ENCODE results near the gene SZT2. TPM values are rescaled to one million over a fixed set of nuclear protein-coding genes. Genes with fewer than 3 reads are reported as not detected.
A peak's percentile ranks its signal among the peaks of the same experiment; 100 is the strongest.

SZT2 gene
- total RNA-seq (2022) (65.3 and 67.4 TPM in 2 replicates), Bru-seq, nascent RNA (percentile 76 among the genes with signal in this experiment), BruChase-seq, experiment 1, labeled RNA remaining after a 6-hour chase (percentile 85 among the genes with signal in this experiment), BruChase-seq, experiment 2, labeled RNA remaining after a 2-hour chase (percentile 78 among the genes with signal in this experiment)
- long read RNA-seq, partial matches to known transcripts = 9 of 13 reads
- long read RNA-seq, other reads (novel, unspliced or antisense) = 4 of 13 reads

DNA sequence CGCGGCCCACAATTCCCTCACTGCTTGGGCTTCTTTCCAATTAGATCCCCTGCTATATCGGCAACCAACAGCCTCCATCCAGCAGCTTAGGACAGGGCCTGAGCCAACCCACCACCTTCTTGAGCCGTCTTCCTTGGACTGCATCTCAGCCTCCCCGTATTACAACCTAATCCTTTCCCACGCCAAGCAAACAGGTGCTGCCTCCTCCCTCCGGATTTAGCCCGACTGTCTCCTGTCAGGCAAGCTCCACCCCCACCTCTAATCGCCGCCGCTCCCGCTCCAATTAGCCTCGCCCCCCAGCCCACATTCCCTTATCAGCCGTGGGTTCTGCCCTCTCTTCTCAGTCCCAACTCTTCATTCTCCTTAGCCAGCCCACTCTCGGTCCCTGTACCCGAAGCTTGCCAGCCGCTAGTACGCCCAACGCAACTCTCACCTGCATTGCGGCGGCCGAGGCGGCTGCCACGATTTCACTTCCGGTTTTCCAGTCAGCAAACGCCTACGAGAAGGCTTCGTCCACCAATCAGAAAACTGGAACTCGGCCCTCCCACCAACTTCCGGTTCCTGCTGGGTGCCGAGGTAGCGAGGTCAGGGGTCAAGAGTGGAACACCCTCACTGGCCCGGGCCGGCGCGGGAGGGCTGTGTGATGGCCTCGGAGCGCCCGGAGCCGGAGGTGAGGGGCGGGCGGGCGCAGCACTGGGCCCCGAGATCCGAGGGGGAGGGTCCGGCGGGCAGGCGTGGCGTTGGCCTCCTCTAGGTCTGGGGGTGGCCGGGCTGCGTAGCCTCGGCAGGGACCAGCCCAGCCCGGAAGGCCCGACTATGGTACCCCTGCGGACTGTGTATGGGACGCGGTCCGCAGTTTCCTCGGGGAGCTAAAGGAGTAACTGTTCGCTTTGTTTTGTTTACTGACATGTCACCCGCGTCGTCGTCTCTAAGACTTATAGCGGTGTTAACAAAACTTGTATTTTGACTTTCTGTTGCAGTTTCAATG, at the start of gene SZT2, which contains the start of gene MED8:
SZT2 (plus strand) TSS at position 574 of the 988 bp plus-strand sequence; CDS start at position 644, 70 bp downstream.
MED8 (minus strand) TSS at position 475 of the 988 bp plus-strand sequence; CDS start at position 439, 36 bp downstream.
- peak; percentile 96 for DNase-seq (ENCODE audit: unreplicated experiment)
- Mint-ChIP-seq H3K27me3 (ENCODE audit: insufficient read depth, unreplicated experiment) (no peaks in the 10 kb centered on the region), H3K4me1 (ENCODE audit: insufficient read depth, unreplicated experiment) (peaks cover 31% of the 10 kb centered on the region), H3K4me3 (ENCODE audit: unreplicated experiment) (peak within 1 kb of the TSS; percentile 91), H3K36me3 (ENCODE audit: insufficient read depth, unreplicated experiment) (peaks cover 61% of the 10 kb centered on the region), H3K9me3 (ENCODE audit: unreplicated experiment) (no peaks in the 10 kb centered on the region), H3K27ac (ENCODE audit: low read depth, unreplicated experiment) (peak within 1 kb of the TSS; percentile 95)
- TF ChIP-seq, protein P1, sequence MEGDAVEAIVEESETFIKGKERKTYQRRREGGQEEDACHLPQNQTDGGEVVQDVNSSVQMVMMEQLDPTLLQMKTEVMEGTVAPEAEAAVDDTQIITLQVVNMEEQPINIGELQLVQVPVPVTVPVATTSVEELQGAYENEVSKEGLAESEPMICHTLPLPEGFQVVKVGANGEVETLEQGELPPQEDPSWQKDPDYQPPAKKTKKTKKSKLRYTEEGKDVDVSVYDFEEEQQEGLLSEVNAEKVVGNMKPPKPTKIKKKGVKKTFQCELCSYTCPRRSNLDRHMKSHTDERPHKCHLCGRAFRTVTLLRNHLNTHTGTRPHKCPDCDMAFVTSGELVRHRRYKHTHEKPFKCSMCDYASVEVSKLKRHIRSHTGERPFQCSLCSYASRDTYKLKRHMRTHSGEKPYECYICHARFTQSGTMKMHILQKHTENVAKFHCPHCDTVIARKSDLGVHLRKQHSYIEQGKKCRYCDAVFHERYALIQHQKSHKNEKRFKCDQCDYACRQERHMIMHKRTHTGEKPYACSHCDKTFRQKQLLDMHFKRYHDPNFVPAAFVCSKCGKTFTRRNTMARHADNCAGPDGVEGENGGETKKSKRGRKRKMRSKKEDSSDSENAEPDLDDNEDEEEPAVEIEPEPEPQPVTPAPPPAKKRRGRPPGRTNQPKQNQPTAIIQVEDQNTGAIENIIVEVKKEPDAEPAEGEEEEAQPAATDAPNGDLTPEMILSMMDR (IDR thresholded peaks at IDR 0.05; ENCODE audit: unreplicated experiment) = no peak
- ChIA-PET CTCF (interaction anchor here (0.7 to 1.8 kb wide), 7 partner anchors 11 to 575 kb away, joined by 3 to 6 read pairs (median 3); partner anchors contain the start of gene ELOVL1), POLR2A (interaction anchor here (0.5 to 4.5 kb wide), 21 partner anchors 10 to 472 kb away, joined by 3 to 69 read pairs (median 5); partner anchors contain the start of genes CDC20, CFAP57, EBNA1BP2 and ELOVL1)
- intact Hi-C loops (cut with micrococcal nuclease) = loop anchor here (1.0 to 10.0 kb wide), 2 partner anchors 21 to 155 kb away; partner anchors contain the start of gene ELOVL1
- BruUV-seq (replicated peaks) = TSS peak; percentile 41

DNA sequence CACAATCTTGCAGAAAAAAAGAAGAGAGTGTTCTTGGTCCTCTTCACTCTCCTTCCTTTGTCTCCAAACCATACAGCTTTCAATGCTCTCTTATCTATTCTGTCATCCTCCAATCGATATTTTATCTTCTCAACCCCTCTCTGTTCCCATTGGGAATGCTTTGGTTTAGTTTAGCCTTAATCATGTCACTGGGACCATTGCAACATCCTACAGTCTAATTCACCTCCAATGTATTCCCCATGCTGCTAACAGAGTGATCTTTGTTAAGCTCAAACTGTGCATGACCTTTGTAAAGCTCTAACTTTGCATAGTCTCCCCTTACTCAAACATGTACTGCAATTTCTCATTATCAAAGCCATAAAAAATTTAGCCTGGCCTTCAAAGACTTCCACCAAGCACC, 49.1 kb upstream of the SZT2 start:
- ChIA-PET CTCF (no interaction called here), POLR2A (interaction anchor here (0.6 kb wide), 1 partner anchor 10 kb away, joined by 3 read pairs; no protein-coding TSS in a partner anchor)
- intact Hi-C loops (cut with micrococcal nuclease) = no loop called here
- no peaks in the 10 kb centered on the region for H3K4me1 Mint-ChIP-seq (ENCODE audit: insufficient read depth, unreplicated experiment)
- BruUV-seq (replicated peaks) = no TSS peak
- H3K36me3 Mint-ChIP-seq (ENCODE audit: insufficient read depth, unreplicated experiment) = no peaks in the 10 kb centered on the region
- no peaks in the 10 kb centered on the region for H3K9me3 Mint-ChIP-seq (ENCODE audit: unreplicated experiment)
- TF ChIP-seq, protein P1 (IDR thresholded peaks at IDR 0.05; ENCODE audit: unreplicated experiment) = no peak
- DNase-seq (ENCODE audit: unreplicated experiment) = no peak
- no peaks in the 10 kb centered on the region for H3K27me3 Mint-ChIP-seq (ENCODE audit: insufficient read depth, unreplicated experiment)
- no peak overlapping the region for H3K4me3 Mint-ChIP-seq (ENCODE audit: unreplicated experiment)
- no peak overlapping the region for H3K27ac Mint-ChIP-seq (ENCODE audit: low read depth, unreplicated experiment)

DNA sequence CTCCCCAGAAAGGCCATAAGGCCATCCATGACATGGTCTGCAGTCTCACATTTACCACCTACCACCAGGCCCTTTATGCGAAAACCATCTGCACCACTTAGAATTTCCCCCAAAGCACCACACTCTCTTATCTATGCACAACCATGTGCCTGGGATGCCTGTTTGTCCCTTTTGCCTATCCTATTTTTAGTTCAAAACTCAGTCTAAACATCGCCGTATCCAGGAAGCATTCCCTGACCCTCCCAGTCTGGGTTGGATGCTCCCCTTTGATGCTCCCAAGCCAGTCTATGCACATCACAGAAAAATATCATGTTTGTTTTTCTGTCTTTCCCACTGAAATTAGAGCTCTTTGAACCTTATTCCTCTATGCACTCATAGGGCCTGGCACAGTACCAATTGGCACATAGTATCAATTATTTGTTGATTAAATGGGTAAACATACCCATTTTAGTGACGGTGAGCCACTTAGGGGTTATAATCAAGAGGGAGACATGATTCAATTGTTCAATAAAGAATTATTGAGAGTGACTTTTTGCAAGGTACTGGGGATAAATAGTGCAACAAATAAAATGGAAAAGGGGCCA, 45.3 kb upstream of the SZT2 start:
- Mint-ChIP-seq H3K27me3 (ENCODE audit: insufficient read depth, unreplicated experiment) (no peaks in the 10 kb centered on the region), H3K27ac (ENCODE audit: low read depth, unreplicated experiment) (no peak overlapping the region), H3K36me3 (ENCODE audit: insufficient read depth, unreplicated experiment) (no peaks in the 10 kb centered on the region), H3K4me1 (ENCODE audit: insufficient read depth, unreplicated experiment) (peaks cover 11% of the 10 kb centered on the region), H3K4me3 (ENCODE audit: unreplicated experiment) (no peak overlapping the region), H3K9me3 (ENCODE audit: unreplicated experiment) (no peaks in the 10 kb centered on the region)
- TF ChIP-seq, protein P1 (IDR thresholded peaks at IDR 0.05; ENCODE audit: unreplicated experiment) = no peak
- no TSS peak for BruUV-seq (replicated peaks)
- ChIA-PET CTCF (interaction anchor here (0.5 kb wide), 1 partner anchor 56 kb away, joined by 3 read pairs; no protein-coding TSS in a partner anchor), POLR2A (no interaction called here)
- no peak for DNase-seq (ENCODE audit: unreplicated experiment)
- intact Hi-C loops (cut with micrococcal nuclease) = no loop called here

All from MCF 10A (cell line).